Mesendoderm (in vitro differentiated cells): ENCODE data around the gene ATP5F1D. TPM values are rescaled to one million over a fixed set of nuclear protein-coding genes. Genes with fewer than 3 reads are reported as not detected.
A peak's percentile ranks its signal among the peaks of the same experiment; 100 is the strongest.
"Not testable (repeated sequence)": the region's sequence is repeated elsewhere in the genome, so short reads cannot be mapped to it uniquely, and the experiment has no call there.

Experiments used
- DNase-seq: peaks from one replicate; pipeline ENCODE4 v3.0.0; 2013
- H2AK5ac ChIP-seq: 2 replicates; pipeline ENCODE4 v1.6.1; 2013; ENCODE audit warnings: low read length, inconsistent platforms
- H2BK120ac ChIP-seq: 2 replicates; pipeline ENCODE4 v1.6.1; 2013; ENCODE audit warnings: low read depth, mild to moderate bottlenecking, low read length, moderate library complexity, mixed read lengths
- H2BK15ac ChIP-seq: replicated peaks from 2 replicates; pipeline ENCODE4 v1.6.1; 2013; ENCODE audit warnings: low read depth, mild to moderate bottlenecking, moderate library complexity
- H2BK5ac ChIP-seq: 2 replicates; pipeline ENCODE4 v1.6.1; 2013; ENCODE audit warnings: low read length, inconsistent platforms
- H3K18ac ChIP-seq: 2 replicates; pipeline ENCODE4 v1.6.1; 2013; ENCODE audit warnings: mild to moderate bottlenecking, low read length, mixed read lengths
- H3K23ac ChIP-seq: one replicate; pipeline ENCODE4 v1.6.1; 2013; ENCODE audit warnings: low read length
- H3K27ac ChIP-seq: 2 replicates; pipeline ENCODE4 v1.5.1; 2013; ENCODE audit warnings: low read depth, mild to moderate bottlenecking, inconsistent platforms, low read length, moderate library complexity
- H3K27me3 ChIP-seq: 2 replicates; pipeline ENCODE4 v1.6.1; 2013; ENCODE audit warnings: low read length, control low read depth, mild to moderate bottlenecking, inconsistent platforms; ENCODE audit not compliant: insufficient read depth, poor library complexity
- H3K36me3 ChIP-seq: 2 replicates; pipeline ENCODE4 v1.6.1; 2013; ENCODE audit warnings: low read length, inconsistent platforms; ENCODE audit not compliant: control insufficient read depth, insufficient read depth
- H3K4ac ChIP-seq: one replicate; pipeline ENCODE4 v1.6.1; 2013; ENCODE audit warnings: low read depth, mild to moderate bottlenecking, low read length, moderate library complexity
- H3K4me1 ChIP-seq: 2 replicates; pipeline ENCODE4 v1.6.1; 2013; ENCODE audit warnings: low read depth, low read length, inconsistent platforms; ENCODE audit not compliant: control insufficient read depth
- H3K4me2 ChIP-seq: 2 replicates; pipeline ENCODE4 v1.6.1; 2013; ENCODE audit warnings: low read length
- H3K4me3 ChIP-seq: 2 replicates; pipeline ENCODE4 v1.5.1; 2013; ENCODE audit warnings: mild to moderate bottlenecking, low read length
- H3K56ac ChIP-seq: one replicate; pipeline ENCODE4 v1.6.1; 2013; ENCODE audit warnings: low read length
- H3K79me1 ChIP-seq: 2 replicates; pipeline ENCODE4 v1.6.1; 2013; ENCODE audit warnings: low read length, inconsistent platforms
- H3K79me2 ChIP-seq: 2 replicates; pipeline ENCODE4 v1.6.1; 2013; ENCODE audit warnings: mild to moderate bottlenecking, low read length; ENCODE audit not compliant: control insufficient read depth, insufficient read depth
- H3K9ac ChIP-seq: 2 replicates; pipeline ENCODE4 v1.6.1; 2013; ENCODE audit warnings: low read length, inconsistent platforms
- H4K5ac ChIP-seq: one replicate; pipeline ENCODE4 v1.6.1; 2013; ENCODE audit warnings: low read length
- H4K8ac ChIP-seq: one replicate; pipeline ENCODE4 v1.6.1; 2013; ENCODE audit warnings: low read depth, mild to moderate bottlenecking, control low read depth, low read length, moderate library complexity
- WGBS: extraction: QIAGEN DNeasy Blood & Tissue Kit; methylation state at CpG from one replicate; pipeline ENCODE4 v1.1.7; 2013; ENCODE audit warnings: low lambda C conversion rate, missing lambda C conversion rate; ENCODE audit not compliant: insufficient coverage; ENCODE audit errors: extremely low coverage; 5-methylcytosine and 5-hydroxymethylcytosine counted together
- polyA plus RNA-seq, 2 experiments: library from polyadenylated mRNA; stranded (reverse); fragments of 200-250 nt; gene quantifications; one replicate each; pipeline ENCODE4 v1.2.3, GENCODE V29; 2013

The ATP5F1D gene
- polyA plus RNA-seq (2013, experiment 1 of 2): 127 TPM
- polyA plus RNA-seq (2013, experiment 2 of 2): 122 TPM

DNA sequence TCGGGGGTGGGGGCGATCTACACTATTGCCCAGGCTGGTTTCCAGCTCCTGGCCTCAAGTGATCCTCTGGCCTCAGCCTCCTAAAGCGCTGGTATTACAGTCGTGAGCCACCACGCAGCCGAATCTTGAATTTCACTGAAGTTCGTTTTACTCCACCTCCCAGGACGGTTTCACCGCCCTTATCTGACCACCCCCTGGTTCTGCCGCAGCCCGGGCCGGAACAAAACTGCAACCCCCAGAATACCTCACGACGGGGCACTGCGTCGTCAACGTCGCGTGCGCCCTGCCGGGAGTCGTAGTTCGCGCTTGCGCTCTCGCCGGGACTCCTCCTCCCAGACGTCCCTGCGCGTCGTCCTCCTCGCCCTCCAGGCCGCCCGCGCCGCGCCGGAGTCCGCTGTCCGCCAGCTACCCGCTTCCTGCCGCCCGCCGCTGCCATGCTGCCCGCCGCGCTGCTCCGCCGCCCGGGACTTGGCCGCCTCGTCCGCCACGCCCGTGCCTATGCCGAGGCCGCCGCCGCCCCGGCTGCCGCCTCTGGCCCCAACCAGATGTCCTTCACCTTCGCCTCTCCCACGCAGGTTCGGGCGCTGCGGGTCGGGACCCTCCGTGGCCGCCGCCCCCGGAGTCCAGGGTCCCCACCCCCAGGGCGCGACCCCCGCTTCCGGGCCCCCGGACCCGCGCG, at the start of gene ATP5F1D:
TSS of gene ATP5F1D (plus strand) at position 335 of the 679 bp plus-strand sequence. CDS start at position 435, 100 bp downstream.
- Histone ChIP-seq H3K56ac (peak within 1 kb of the TSS; percentile 95), H4K5ac (no peak within 1 kb of the TSS), H2BK15ac (no peak within 1 kb of the TSS), H2BK5ac (no peak within 1 kb of the TSS), H4K8ac (no peak within 1 kb of the TSS), H3K27ac (no peak within 1 kb of the TSS), H3K79me1 (peaks cover 5% of the 10 kb centered on the region), H3K18ac (peak within 1 kb of the TSS; percentile 81), H3K4me3 (peak within 1 kb of the TSS; percentile 72), H3K4me2 (peak within 1 kb of the TSS; percentile 97), H3K36me3 (no peaks in the 10 kb centered on the region), H3K9ac (peak within 1 kb of the TSS; percentile 95), H3K4me1 (no peaks in the 10 kb centered on the region), H3K79me2 (peaks cover 5% of the 10 kb centered on the region), H2BK120ac (no peak within 1 kb of the TSS), H3K23ac (peak within 1 kb of the TSS; percentile 80), H2AK5ac (no peak within 1 kb of the TSS), H3K4ac (peak within 1 kb of the TSS; percentile 76), H3K27me3 (no peaks in the 10 kb centered on the region)
- DNase-seq: peak; percentile 96
- WGBS: no CpG with 5 or more reads among the region's 79 CpGs

DNA sequence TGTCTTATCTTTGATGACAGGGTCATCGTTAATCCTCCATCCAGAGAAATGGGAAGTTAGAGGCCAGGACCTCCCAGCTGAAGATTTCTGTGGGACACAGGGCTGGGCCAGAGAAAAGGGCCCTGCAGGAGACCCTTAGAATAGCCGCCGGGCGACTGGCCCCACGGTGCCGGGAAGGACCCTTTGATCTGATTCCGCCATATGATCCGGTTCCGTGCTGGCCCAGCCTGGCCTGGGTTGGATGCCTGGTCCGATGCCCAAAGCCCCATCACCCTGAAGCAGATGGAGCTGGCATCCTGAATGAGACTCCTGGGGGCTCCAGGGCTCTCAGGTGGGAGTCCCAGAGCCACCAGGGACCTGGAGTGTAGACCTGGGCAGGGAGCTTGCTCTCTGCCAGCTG, 42.0 kb upstream of the ATP5F1D start:
- no peak for DNase-seq
- no peaks in the 10 kb centered on the region for H3K4me1 ChIP-seq
- H2BK120ac ChIP-seq: no peak overlapping the region
- no peaks in the 10 kb centered on the region for H3K79me2 ChIP-seq
- H3K27ac ChIP-seq: no peak overlapping the region
- H2BK5ac ChIP-seq: no peak overlapping the region
- no peak overlapping the region for H3K18ac ChIP-seq
- no peak overlapping the region for H3K56ac ChIP-seq
- no CpG with 5 or more reads among the region's 10 CpGs for WGBS
- no peak overlapping the region for H4K5ac ChIP-seq
- H3K9ac ChIP-seq: no peak overlapping the region
- H3K23ac ChIP-seq: no peak overlapping the region
- no peaks in the 10 kb centered on the region for H3K36me3 ChIP-seq
- no peak overlapping the region for H2AK5ac ChIP-seq
- H3K27me3 ChIP-seq: no peaks in the 10 kb centered on the region
- H3K79me1 ChIP-seq: no peaks in the 10 kb centered on the region
- no peak overlapping the region for H3K4me3 ChIP-seq
- no peak overlapping the region for H2BK15ac ChIP-seq
- H3K4me2 ChIP-seq: no peak overlapping the region
- no peak overlapping the region for H4K8ac ChIP-seq
- H3K4ac ChIP-seq: no peak overlapping the region

DNA sequence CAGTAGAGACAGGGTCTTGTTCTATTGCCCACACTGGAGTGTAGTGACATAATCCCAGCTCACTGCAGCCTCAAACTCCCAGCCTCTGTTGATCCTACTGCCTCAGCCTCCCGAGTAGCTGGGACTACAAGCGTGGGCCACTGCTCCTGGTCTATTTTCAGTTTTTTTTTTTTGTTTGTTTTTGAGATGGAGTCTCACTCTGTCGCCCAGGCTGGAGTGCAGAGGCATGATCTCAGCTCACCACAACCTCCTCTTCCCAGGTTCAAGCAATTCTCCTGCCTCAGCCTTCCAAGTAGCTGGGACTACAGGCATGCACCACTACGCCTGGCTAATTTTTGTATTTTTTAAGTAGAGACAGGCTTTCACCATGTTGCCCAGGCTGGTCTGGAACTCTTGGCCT, 40.9 kb upstream of the ATP5F1D start:
- not testable (repeated sequence) for H3K18ac ChIP-seq, H3K27me3 ChIP-seq, H3K27ac ChIP-seq, H3K4ac ChIP-seq, H2BK15ac ChIP-seq, H3K4me2 ChIP-seq, H3K23ac ChIP-seq, H3K4me3 ChIP-seq, H2AK5ac ChIP-seq, H4K5ac ChIP-seq, H3K56ac ChIP-seq, DNase-seq, H3K9ac ChIP-seq, H2BK5ac ChIP-seq, H3K79me1 ChIP-seq, H2BK120ac ChIP-seq, H4K8ac ChIP-seq, H3K4me1 ChIP-seq, H3K79me2 ChIP-seq, H3K36me3 ChIP-seq
- no CpG with 5 or more reads among the region's 4 CpGs for WGBS

DNA sequence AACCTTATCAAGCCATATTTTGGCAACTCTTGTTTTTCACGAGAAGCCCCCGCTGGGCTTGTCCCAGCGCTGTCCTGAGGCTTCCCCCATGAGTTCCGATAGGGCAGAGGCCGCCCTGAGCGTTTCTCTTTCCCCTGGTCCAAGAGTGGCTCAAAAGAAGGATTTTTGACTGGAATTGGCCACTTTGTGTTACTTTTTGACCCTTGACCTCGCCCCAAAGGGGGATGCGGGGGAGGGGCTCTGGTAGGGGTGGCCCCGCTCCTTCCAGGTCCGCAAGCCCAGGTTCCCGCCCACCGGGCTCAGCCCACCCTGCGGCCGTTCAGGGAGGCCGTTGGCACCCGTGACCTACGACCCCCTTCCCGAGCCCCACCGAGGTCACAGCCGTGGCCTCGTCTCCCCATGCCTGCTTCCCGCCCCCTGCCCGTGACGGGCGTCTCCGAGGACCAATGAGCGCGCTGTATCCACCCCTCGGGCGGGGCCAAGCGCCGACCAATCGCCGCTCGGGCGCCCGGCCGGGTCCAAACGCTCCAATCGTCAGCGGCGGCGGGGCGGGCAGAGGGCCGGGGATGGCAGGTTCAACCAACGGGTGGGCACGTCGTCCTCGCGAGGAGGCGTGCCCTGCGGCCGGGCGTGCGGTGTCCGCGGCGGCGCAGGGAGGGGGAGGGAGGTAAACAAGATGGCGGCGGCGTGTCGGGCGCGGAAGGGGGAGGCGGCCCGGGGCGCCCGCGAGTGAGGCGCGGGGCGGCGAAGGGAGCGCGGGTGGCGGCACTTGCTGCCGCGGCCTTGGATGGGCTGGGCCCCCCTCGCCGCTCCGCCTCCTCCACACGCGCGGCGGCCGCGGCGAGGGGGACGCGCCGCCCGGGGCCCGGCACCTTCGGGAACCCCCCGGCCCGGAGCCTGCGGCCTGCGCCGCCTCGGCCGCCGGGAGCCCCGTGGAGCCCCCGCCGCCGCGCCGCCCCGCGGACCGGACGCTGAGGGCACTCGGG, 36.1 kb upstream of the ATP5F1D start, which contains the start of gene STK11:
TSS of gene STK11 (plus strand) at position 665 of the 986 bp plus-strand sequence. CDS start 1,136 bp downstream, outside the sequence.
- no peak within 1 kb of the TSS for H3K23ac ChIP-seq
- WGBS: no CpG with 5 or more reads among the region's 114 CpGs

DNA sequence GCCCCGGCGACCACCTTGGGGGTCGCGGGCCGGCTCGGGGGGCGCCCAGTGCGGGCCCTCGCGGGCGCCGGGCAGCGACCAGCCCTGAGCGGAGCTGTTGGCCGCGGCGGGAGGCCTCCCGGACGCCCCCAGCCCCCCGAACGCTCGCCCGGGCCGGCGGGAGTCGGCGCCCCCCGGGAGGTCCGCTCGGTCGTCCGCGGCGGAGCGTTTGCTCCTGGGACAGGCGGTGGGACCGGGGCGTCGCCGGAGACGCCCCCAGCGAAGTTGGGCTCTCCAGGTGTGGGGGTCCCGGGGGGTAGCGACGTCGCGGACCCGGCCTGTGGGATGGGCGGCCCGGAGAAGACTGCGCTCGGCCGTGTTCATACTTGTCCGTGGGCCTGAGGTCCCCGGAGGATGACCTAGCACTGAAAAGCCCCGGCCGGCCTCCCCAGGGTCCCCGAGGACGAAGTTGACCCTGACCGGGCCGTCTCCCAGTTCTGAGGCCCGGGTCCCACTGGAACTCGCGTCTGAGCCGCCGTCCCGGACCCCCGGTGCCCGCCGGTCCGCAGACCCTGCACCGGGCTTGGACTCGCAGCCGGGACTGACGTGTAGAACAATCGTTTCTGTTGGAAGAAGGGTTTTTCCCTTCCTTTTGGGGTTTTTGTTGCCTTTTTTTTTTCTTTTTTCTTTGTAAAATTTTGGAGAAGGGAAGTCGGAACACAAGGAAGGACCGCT, 35.2 kb upstream of the ATP5F1D start:
- peak overlapping the region; percentile 90 for H3K56ac ChIP-seq
- no CpG with 5 or more reads among the region's 78 CpGs for WGBS
- H3K4me3 ChIP-seq: peak overlapping the region; percentile 65
- H2AK5ac ChIP-seq: no peak overlapping the region
- no peak overlapping the region for H4K5ac ChIP-seq
- peak overlapping the region; percentile 67 for H4K8ac ChIP-seq
- peaks cover 4% of the 10 kb centered on the region for H3K79me1 ChIP-seq
- H3K23ac ChIP-seq: no peak overlapping the region
- no peak overlapping the region for H2BK5ac ChIP-seq
- H3K27me3 ChIP-seq: no peaks in the 10 kb centered on the region
- peak overlapping the region; percentile 88 for H3K4ac ChIP-seq
- H3K18ac ChIP-seq: peak overlapping the region; percentile 93
- H3K79me2 ChIP-seq: peaks cover 41% of the 10 kb centered on the region
- H2BK15ac ChIP-seq: no peak overlapping the region
- peaks cover 2% of the 10 kb centered on the region for H3K36me3 ChIP-seq
- H3K4me2 ChIP-seq: peak overlapping the region; percentile 90
- H3K4me1 ChIP-seq: no peaks in the 10 kb centered on the region
- DNase-seq: no peak
- H2BK120ac ChIP-seq: peak overlapping the region; percentile 46
- H3K9ac ChIP-seq: peak overlapping the region; percentile 87
- no peak overlapping the region for H3K27ac ChIP-seq

More for the DNA sequence above, 36.1 kb upstream of the ATP5F1D start, which contains the start of gene STK11:
- Histone ChIP-seq H3K9ac (peak within 1 kb of the TSS; percentile 87), H3K18ac (peak within 1 kb of the TSS; percentile 93), H3K27ac (peak within 1 kb of the TSS; percentile 50), H2BK5ac (no peak within 1 kb of the TSS), H3K56ac (peak within 1 kb of the TSS; percentile 90), H3K79me1 (peaks cover 4% of the 10 kb centered on the region), H2BK120ac (peak within 1 kb of the TSS; percentile 46), H4K8ac (peak within 1 kb of the TSS; percentile 97), H3K4me3 (peak within 1 kb of the TSS; percentile 65), H2AK5ac (no peak within 1 kb of the TSS), H3K4me2 (peak within 1 kb of the TSS; percentile 90), H4K5ac (no peak within 1 kb of the TSS), H3K27me3 (no peaks in the 10 kb centered on the region), H2BK15ac (no peak within 1 kb of the TSS), H3K4me1 (no peaks in the 10 kb centered on the region), H3K36me3 (peaks cover 2% of the 10 kb centered on the region), H3K4ac (peak within 1 kb of the TSS; percentile 88), H3K79me2 (peaks cover 34% of the 10 kb centered on the region)
- peak; percentile 98 for DNase-seq
